SK-N-SH treated with all-trans-retinoic acid at 6 μM for 48 hours (cell line): ENCODE results near the gene PPIP5K2.

Experiments
- BACH2 ChIP-seq: fragments of 250-450 bp; sonication (Bioruptor Pico); IDR thresholded peaks from 2 replicates; pipeline ENCODE4 v1.9.0; 2021; ENCODE audit warnings: mild to moderate bottlenecking, borderline replicate concordance
- OSR1 ChIP-seq: fragments of 250-450 bp; sonication (Bioruptor Pico); IDR thresholded peaks from 2 replicates; pipeline ENCODE4 v1.8.0; 2022; ENCODE audit warnings: moderate library complexity, mild to moderate bottlenecking, inconsistent platforms
- RARB ChIP-seq: fragments of 250-450 bp; sonication (Bioruptor Pico); IDR thresholded peaks from 2 replicates; pipeline ENCODE4 v1.8.0; 2021; ENCODE audit warnings: mild to moderate bottlenecking, moderate library complexity
- ZC3H10 ChIP-seq: fragments of 250-450 bp; sonication (Bioruptor Pico); IDR thresholded peaks from 2 replicates; pipeline ENCODE4 v1.5.1; 2021; ENCODE audit warnings: mild to moderate bottlenecking, moderate library complexity
- ZFP3 ChIP-seq: fragments of 250-450 bp; sonication (Bioruptor Pico); IDR thresholded peaks from 2 replicates; pipeline ENCODE4 v1.5.0; 2020; ENCODE audit warnings: mild to moderate bottlenecking, moderate library complexity
- ZNF8 ChIP-seq: fragments of 450-650 bp; formaldehyde crosslinking; IDR thresholded peaks from 2 replicates; pipeline ENCODE4 v1.5.0; 2020; ENCODE audit warnings: mild to moderate bottlenecking, moderate library complexity
- TF ChIP-seq, protein P1 (sequence below): fragments of 250-450 bp; sonication (Bioruptor Pico); IDR thresholded peaks from 2 replicates; pipeline ENCODE4 v1.5.1; 2020; ENCODE audit warnings: low read depth, mild to moderate bottlenecking, moderate library complexity
- TF ChIP-seq, protein P2 (sequence below): fragments of 250-450 bp; sonication (Bioruptor Pico); IDR thresholded peaks from 2 replicates; pipeline ENCODE4 v1.8.0; 2020; ENCODE audit warnings: mild to moderate bottlenecking, moderate library complexity, borderline replicate concordance

DNA sequence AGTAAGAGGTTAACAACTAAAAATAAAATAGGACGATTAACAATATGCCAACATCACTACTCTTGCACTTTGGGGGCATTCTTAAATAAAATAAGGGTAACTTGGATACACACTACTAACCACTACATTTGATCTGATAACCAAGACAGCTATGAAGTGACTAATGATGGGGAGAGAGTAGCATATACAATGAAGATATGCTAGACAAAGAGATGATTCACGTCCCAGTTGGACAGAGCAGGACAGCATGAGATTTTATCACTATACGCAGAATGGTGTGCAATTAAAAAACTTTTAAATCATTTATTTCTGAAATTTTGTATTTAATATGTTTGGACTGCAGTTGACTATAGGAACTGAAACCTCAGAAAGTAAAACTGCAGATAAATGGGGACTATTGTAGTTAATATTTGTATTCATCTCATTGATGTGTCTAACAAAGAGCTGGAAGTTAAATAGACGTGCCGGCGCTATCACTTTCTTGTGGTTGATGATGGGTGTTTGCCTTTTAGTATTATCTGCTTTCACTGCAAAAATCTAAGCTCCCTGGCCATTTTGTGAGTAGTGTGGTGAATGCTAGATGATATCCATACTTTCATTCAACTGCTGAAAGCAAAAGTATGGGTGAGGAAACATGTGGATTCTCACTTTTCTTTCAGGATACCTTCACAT is 18.9 kb upstream of the PPIP5K2 start:
- TF ChIP-seq RARB (no peak), OSR1 (no peak), ZC3H10 (CRISPR knock-in tag) (no peak), ZFP3 (CRISPR knock-in tag) (no peak), BACH2 (CRISPR knock-in tag) (no peak), ZNF8 (CRISPR knock-in tag) (no peak)
- TF ChIP-seq, protein P1, sequence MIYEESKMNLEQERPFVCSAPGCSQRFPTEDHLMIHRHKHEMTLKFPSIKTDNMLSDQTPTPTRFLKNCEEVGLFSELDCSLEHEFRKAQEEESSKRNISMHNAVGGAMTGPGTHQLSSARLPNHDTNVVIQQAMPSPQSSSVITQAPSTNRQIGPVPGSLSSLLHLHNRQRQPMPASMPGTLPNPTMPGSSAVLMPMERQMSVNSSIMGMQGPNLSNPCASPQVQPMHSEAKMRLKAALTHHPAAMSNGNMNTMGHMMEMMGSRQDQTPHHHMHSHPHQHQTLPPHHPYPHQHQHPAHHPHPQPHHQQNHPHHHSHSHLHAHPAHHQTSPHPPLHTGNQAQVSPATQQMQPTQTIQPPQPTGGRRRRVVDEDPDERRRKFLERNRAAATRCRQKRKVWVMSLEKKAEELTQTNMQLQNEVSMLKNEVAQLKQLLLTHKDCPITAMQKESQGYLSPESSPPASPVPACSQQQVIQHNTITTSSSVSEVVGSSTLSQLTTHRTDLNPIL (CRISPR knock-in tag), result no peak
- TF ChIP-seq, protein P2, sequence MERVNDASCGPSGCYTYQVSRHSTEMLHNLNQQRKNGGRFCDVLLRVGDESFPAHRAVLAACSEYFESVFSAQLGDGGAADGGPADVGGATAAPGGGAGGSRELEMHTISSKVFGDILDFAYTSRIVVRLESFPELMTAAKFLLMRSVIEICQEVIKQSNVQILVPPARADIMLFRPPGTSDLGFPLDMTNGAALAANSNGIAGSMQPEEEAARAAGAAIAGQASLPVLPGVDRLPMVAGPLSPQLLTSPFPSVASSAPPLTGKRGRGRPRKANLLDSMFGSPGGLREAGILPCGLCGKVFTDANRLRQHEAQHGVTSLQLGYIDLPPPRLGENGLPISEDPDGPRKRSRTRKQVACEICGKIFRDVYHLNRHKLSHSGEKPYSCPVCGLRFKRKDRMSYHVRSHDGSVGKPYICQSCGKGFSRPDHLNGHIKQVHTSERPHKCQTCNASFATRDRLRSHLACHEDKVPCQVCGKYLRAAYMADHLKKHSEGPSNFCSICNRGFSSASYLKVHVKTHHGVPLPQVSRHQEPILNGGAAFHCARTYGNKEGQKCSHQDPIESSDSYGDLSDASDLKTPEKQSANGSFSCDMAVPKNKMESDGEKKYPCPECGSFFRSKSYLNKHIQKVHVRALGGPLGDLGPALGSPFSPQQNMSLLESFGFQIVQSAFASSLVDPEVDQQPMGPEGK, result no peak
